SU-DHL-6 (cell line): ENCODE data around the gene ARNT2.

ENCODE experiments used
- H2AFZ ChIP-seq: fragments of 200-600 bp; sonication (generic); 2 replicates; pipeline ENCODE4 v1.6.1; 2014; ENCODE audit warnings: low read depth, mild to moderate bottlenecking, moderate library complexity, mixed read lengths, antibody characterized with exemption, low read length; ENCODE audit not compliant: severe bottlenecking
- H3F3A ChIP-seq: fragments of 200-600 bp; shearing (Covaris generic); 2 replicates; pipeline ENCODE4 v1.6.0; 2016; ENCODE audit warnings: antibody characterized with exemption, mild to moderate bottlenecking; ENCODE audit not compliant: insufficient read depth
- H3K27ac ChIP-seq: fragments of 200-600 bp; sonication (generic); 2 replicates; pipeline ENCODE4 v1.5.1; 2016; ENCODE audit warnings: low read depth, mild to moderate bottlenecking, low read length, moderate library complexity, mixed read lengths
- H3K27me3 ChIP-seq: fragments of 200-600 bp; sonication (generic), shearing (Covaris generic); 2 replicates; pipeline ENCODE4 v1.6.0; 2014; ENCODE audit warnings: mild to moderate bottlenecking, low read length
- H3K36me3 ChIP-seq: fragments of 200-600 bp; sonication (generic); 2 replicates; pipeline ENCODE4 v1.6.1; 2014; ENCODE audit warnings: mild to moderate bottlenecking, low read length, mixed read lengths
- H3K4me2 ChIP-seq: fragments of 300-600, 200-600 bp; shearing (Covaris generic), sonication (generic); 2 replicates; pipeline ENCODE4 v1.6.0; 2014; ENCODE audit warnings: low read length, low read depth, mild to moderate bottlenecking; ENCODE audit not compliant: poor library complexity, severe bottlenecking
- H3K4me3 ChIP-seq: fragments of 200-600 bp; sonication (generic); 2 replicates; pipeline ENCODE4 v1.5.1; 2014; ENCODE audit warnings: antibody characterized with exemption, low read length, mild to moderate bottlenecking, mixed read lengths; ENCODE audit not compliant: insufficient read depth, poor library complexity, severe bottlenecking
- H3K79me2 ChIP-seq: fragments of 200-600 bp; sonication (generic); 2 replicates; pipeline ENCODE4 v1.6.1; 2014; ENCODE audit warnings: mild to moderate bottlenecking, low read length, moderate library complexity; ENCODE audit not compliant: insufficient read depth
- H3K9ac ChIP-seq: fragments of 200-600 bp; sonication (generic); 2 replicates; pipeline ENCODE4 v1.7.0; 2014; ENCODE audit warnings: mild to moderate bottlenecking, low read length
- H3K9me2 ChIP-seq: fragments of 200-600 bp; sonication (generic); replicated peaks from 2 replicates; pipeline ENCODE4 v1.6.1; 2014; ENCODE audit warnings: low read length; ENCODE audit not compliant: insufficient read depth
- H3K9me3 ChIP-seq: fragments of 200-600 bp; sonication (generic); 2 replicates; pipeline ENCODE4 v1.6.1; 2014; ENCODE audit warnings: low read length, mixed read lengths; ENCODE audit not compliant: insufficient read depth
- H4K20me1 ChIP-seq: fragments of 200-600 bp; sonication (generic); 2 replicates; pipeline ENCODE4 v1.6.1; 2014; ENCODE audit warnings: low read depth, mild to moderate bottlenecking, antibody characterized with exemption, low read length, moderate library complexity, mixed read lengths
- CTCF ChIP-seq: fragments of 200-600 bp; sonication (generic); IDR thresholded peaks from one replicate; pipeline ENCODE4 v1.5.1; 2017; ENCODE audit warnings: antibody characterized with exemption, mild to moderate bottlenecking, low read length, moderate library complexity; ENCODE audit not compliant: insufficient read depth, poor library complexity, severe bottlenecking
- EZH2phosphoT487 ChIP-seq: fragments of 200-600 bp; sonication (generic), shearing (Covaris generic); conservative IDR thresholded peaks from 2 replicates; pipeline ENCODE4 v1.6.1; 2018; ENCODE audit warnings: mild to moderate bottlenecking, antibody characterized with exemption, low read length, moderate library complexity, mixed read lengths

ARNT2 gene

GRCh38 chr15:80503319-80503952 lies 99.3 kb downstream of the ARNT2 start:
- H3K9ac ChIP-seq: no peak overlapping the region
- no peaks in the 10 kb centered on the region for H3F3A ChIP-seq
- no peaks in the 10 kb centered on the region for H3K79me2 ChIP-seq
- H3K9me2 ChIP-seq: no peaks in the 10 kb centered on the region
- no peaks in the 10 kb centered on the region for H3K36me3 ChIP-seq
- no peak overlapping the region for H2AFZ ChIP-seq
- no peak overlapping the region for H3K4me3 ChIP-seq
- no peak overlapping the region for H3K4me2 ChIP-seq
- H4K20me1 ChIP-seq: no peaks in the 10 kb centered on the region
- TF ChIP-seq EZH2phosphoT487 (no peak), CTCF (no peak)
- H3K9me3 ChIP-seq: no peaks in the 10 kb centered on the region
- H3K27ac ChIP-seq: no peak overlapping the region
- no peaks in the 10 kb centered on the region for H3K27me3 ChIP-seq

- Histone ChIP-seq H3K9me2 (no peaks in the 10 kb centered on the region), H3K9ac (no peak overlapping the region), H3K9me3 (no peaks in the 10 kb centered on the region), H3K4me2 (no peak overlapping the region), H3K4me3 (no peak overlapping the region), H3K27ac (no peak overlapping the region), H3K36me3 (no peaks in the 10 kb centered on the region), H2AFZ (no peak overlapping the region), H3F3A (no peaks in the 10 kb centered on the region), H3K27me3 (no peaks in the 10 kb centered on the region), H4K20me1 (no peaks in the 10 kb centered on the region), H3K79me2 (no peaks in the 10 kb centered on the region)
- TF ChIP-seq EZH2phosphoT487 (no peak), CTCF (no peak)
Measured at GRCh38 chr15:80504931-80505330, 100.7 kb downstream of the ARNT2 start.

- TF ChIP-seq EZH2phosphoT487 (no peak), CTCF (no peak)
- no peaks in the 10 kb centered on the region for H3K36me3 ChIP-seq
- no peaks in the 10 kb centered on the region for H3K9me3 ChIP-seq
- no peaks in the 10 kb centered on the region for H3K27me3 ChIP-seq
- no peak overlapping the region for H3K27ac ChIP-seq
- H3K79me2 ChIP-seq: no peaks in the 10 kb centered on the region
- no peak overlapping the region for H3K9ac ChIP-seq
- H4K20me1 ChIP-seq: no peaks in the 10 kb centered on the region
- no peak overlapping the region for H2AFZ ChIP-seq
- no peaks in the 10 kb centered on the region for H3K9me2 ChIP-seq
- no peak overlapping the region for H3K4me3 ChIP-seq
- no peak overlapping the region for H3K4me2 ChIP-seq
- H3F3A ChIP-seq: no peaks in the 10 kb centered on the region
Measured at GRCh38 chr15:80506286-80506893, 102.2 kb downstream of the ARNT2 start.
